ENCODE data around the gene ZNF223.

The ZNF223 gene

GRCh38 chr19:44051650-44052402, at the start of gene ZNF223:
TSS of gene ZNF223 (plus strand) at chr19:44052036. CDS start at chr19:44055177, 3,141 bp downstream.
- DNase-seq (ENCODE audit: low read depth), result peak; percentile 94

GRCh38 chr19:44002212-44002565, 49.6 kb upstream of the ZNF223 start:
- no peak for TF ChIP-seq CTCF (IDR thresholded peaks at IDR 0.05; ENCODE audit: low read length, missing control alignments)
- peak; percentile 8 for DNase-seq (ENCODE audit: low read depth)
- H3K4me3 ChIP-seq (replicated peaks; ENCODE audit: low read depth, low read length), result peak overlapping the region; percentile 87

More at GRCh38 chr19:44051650-44052402, at the start of gene ZNF223:
- peak within 1 kb of the TSS; percentile 82 for H3K4me3 ChIP-seq (replicated peaks; ENCODE audit: low read depth, low read length)
- TF ChIP-seq CTCF (IDR thresholded peaks at IDR 0.05; ENCODE audit: low read length, missing control alignments), result no peak

GRCh38 chr19:44002566-44003460, 49.0 kb upstream of the ZNF223 start, which contains the start of gene ZNF230:
TSS of gene ZNF230 (plus strand) at chr19:44002957. CDS start at chr19:44007079, 4,122 bp downstream.
- peak; percentile 97 for DNase-seq (ENCODE audit: low read depth)
- H3K4me3 ChIP-seq (replicated peaks; ENCODE audit: low read depth, low read length), result peak within 1 kb of the TSS; percentile 87
- no peak for TF ChIP-seq CTCF (IDR thresholded peaks at IDR 0.05; ENCODE audit: low read length, missing control alignments)

- TF ChIP-seq CTCF (IDR thresholded peaks at IDR 0.05; ENCODE audit: low read length, missing control alignments), result no peak
- H3K4me3 ChIP-seq (replicated peaks; ENCODE audit: low read depth, low read length), result peak overlapping the region; percentile 87
- peak; percentile 6 for DNase-seq (ENCODE audit: low read depth)
Observed at GRCh38 chr19:44003461-44004009, 48.3 kb upstream of the ZNF223 start.

- no peak for TF ChIP-seq CTCF (IDR thresholded peaks at IDR 0.05; ENCODE audit: low read length, missing control alignments)
- DNase-seq (ENCODE audit: low read depth), result peak; percentile 74
- no peak overlapping the region for H3K4me3 ChIP-seq (replicated peaks; ENCODE audit: low read depth, low read length)
Observed at GRCh38 chr19:44005973-44006372, 45.9 kb upstream of the ZNF223 start.

GRCh38 chr19:44007473-44007872, 44.4 kb upstream of the ZNF223 start:
- no peak for DNase-seq (ENCODE audit: low read depth)
- no peak overlapping the region for H3K4me3 ChIP-seq (replicated peaks; ENCODE audit: low read depth, low read length)
- no peak for TF ChIP-seq CTCF (IDR thresholded peaks at IDR 0.05; ENCODE audit: low read length, missing control alignments)

Data from fibroblast of pulmonary artery (primary cell).